GM18499 (cell line): ENCODE measurements around the gene PGM5.
"Not testable (repeated sequence)": the region's sequence is repeated elsewhere in the genome, so short reads cannot be mapped to it uniquely, and the experiment has no call there.

Experiments used
- ATAC-seq: cut with Tn5 transposase; IDR thresholded peaks from one replicate; pipeline ENCODE4 v1.9.1; 2021; ENCODE audit warnings: moderate number of reproducible peaks; ENCODE audit not compliant: insufficient read depth, unreplicated experiment

PGM5 gene

DNA sequence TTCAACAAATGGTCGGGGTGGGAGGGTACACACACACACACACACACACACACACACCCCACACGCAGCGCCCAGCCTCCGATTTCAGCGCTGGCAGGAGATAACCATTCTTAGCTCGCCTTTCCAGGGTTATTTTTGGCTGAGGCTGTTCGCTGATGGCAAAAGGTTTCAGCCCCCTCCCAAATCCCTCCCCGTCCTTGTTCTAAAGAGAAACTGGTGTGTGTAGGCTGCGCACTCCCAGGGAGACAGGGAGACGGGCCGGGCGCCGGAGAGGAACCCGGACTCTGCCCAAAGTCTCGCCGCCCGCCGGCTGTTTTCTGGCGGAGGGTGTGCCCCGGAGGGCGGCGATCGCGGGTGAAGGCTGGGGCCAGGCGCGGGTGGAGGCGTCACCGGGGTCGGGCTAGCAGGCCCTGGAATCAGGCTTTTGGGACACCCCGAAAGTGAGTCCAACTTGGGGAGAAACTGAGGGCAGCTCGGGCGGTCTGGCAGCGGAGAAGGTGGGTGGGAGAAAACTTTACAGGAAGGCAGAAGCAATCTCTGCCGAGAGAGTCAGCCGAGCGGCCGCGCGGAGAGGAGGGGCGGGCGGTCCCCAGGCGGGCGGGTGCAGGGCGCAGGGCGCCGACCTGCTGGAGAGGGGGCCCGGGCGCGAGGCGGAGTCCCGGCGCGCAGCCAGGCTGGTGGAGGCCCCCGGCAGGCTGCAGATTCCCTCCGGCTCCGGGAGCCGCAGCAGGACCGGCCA, at the start of gene PGM5:
TSS of gene PGM5 (plus strand) at position 232 of the 739 bp plus-strand sequence. CDS start 517 bp downstream, outside the sequence.
- not testable (repeated sequence) for ATAC-seq

- not testable (repeated sequence) for ATAC-seq
These were observed 49.3 kb upstream of the PGM5 start for GRCh38 chr9:68307127-68307526.

DNA sequence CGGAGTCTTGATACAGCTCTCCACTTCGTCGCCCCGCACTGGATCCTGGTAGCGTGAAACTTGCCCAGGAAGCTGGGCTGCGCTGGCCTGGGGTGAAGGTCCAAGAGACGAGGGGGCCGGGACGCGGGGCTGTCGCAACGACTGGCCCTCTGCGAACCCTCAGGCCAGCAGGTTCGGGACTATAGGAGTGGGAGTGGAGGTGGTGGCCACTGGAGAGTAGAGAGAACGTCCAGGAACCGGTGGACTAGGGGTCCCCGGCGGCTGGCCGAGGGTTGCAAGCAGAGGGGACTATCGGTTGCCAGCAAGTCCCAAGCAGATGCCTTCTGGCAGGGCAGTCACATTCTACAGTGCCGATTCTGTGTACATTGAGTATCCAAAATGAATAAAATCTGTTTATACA, 48.8 kb upstream of the PGM5 start:
- ATAC-seq, result not testable (repeated sequence)

GRCh38 chr9:68311208-68311607, 45.2 kb upstream of the PGM5 start:
- not testable (repeated sequence) for ATAC-seq

DNA sequence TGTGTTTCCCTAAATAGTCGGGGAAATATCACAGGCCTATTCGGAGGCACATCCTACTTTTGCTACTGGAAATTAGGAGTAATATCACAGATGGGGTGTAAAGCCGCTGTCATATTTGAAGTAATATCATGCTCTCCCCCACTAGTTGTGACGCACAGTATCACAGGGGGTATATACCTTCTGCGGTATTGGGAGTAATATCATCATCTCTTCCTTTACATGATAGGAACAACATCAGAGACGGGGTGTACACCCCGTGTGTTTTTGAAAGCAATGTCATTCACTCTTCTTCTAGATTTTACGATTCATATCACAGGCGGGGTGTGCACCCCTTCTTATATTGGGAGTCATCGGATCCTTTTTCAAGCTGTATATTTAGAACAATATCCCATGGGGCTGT, 38.2 kb upstream of the PGM5 start:
- not testable (repeated sequence) for ATAC-seq

GRCh38 chr9:68323749-68324148, 32.7 kb upstream of the PGM5 start:
- ATAC-seq, result not testable (repeated sequence)

DNA sequence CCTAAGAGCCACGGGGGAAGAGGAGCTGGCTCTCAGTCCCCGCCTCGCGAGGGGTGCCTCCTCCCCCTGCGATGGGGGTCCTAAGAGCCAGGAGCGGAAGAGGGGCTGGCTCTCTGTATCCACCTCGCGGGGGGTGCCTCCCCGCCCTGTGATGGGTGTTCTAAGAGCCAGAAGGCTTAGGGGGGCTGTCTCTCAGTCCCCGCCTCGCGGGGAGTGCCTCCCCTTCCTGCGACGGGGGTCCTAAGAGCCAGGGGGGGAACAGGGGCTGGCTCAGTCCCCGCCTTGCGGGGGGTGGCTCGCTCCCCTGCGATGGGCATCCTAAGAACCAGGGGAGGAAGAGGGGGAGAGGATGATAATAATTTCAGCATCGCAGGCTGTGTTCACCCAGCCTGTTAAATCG, 31.9 kb upstream of the PGM5 start:
- ATAC-seq, result not testable (repeated sequence)

DNA sequence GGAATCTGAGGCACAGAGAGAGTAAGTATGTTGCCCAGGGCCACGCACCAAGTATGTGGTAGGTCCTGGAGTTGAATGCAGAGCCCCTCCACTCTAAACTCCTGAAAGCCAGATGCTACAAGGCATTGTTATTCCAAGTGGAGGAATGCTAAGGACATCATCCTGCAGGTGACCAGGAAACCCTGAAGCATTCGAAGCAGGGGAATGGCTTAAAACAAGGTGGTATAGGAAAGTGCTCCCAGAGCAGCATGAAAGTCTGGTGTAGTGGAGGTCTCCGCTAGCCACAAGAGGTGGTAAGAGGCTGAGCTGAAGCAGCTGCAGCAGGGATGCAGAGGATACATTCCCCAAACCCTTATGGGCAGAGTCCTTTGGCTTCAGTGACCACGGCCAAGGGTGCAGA, 27.3 kb upstream of the PGM5 start:
- not testable (repeated sequence) for ATAC-seq

DNA sequence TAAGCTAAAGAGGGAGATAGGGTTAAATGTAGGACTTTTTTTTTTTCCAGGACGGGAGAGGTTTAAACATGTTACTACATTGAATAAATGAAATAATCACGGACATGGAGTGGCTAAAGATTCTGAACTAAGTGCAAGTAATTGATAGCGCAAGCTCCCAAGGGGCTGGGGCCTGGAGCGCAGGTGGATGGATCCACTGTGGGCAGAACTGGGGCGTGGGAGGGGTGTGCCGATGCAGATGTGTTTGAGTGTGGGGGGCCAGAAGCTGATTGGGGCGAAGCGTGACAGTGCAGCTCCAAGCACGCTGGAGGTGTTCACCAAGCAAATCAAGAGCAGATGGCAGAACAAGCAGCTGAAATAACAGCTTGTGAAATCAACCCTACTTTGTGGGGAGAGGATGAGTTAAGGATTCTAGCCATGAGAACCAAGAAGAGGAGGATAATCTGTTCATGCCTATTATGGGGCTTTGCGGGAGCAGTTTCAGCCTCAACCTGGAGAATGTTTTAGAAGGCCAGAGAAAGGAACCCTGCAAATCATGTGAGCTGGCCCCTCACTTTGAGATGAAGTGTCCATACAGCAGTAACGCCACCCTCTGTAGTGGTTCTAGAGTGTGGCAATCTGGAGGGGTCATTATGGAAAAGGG, 25.8 kb upstream of the PGM5 start:
- not testable (repeated sequence) for ATAC-seq

GRCh38 chr9:68332122-68332521, 24.3 kb upstream of the PGM5 start:
- not testable (repeated sequence) for ATAC-seq

DNA sequence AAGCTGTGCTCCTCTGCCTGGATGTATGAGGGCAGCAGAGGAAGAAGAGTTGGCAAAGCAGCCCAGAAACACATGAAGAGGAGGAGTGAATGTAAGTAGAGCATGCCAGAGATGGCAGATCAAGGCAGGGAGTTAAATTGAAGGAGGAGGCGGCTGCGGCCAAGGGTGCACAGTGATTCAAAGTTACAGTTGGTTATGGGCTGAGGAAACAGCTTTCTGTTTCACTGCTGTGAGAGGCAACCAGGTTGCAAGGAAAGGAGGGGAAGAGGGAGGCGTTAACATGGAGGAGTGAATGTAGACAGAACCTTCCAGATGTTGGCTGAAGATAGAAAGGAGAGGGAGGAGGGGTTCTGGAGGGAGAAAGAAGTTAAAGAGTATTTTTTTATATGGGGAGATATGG, 20.5 kb upstream of the PGM5 start:
- not testable (repeated sequence) for ATAC-seq

GRCh38 chr9:68336639-68337339, 19.6 kb upstream of the PGM5 start:
- not testable (repeated sequence) for ATAC-seq

- not testable (repeated sequence) for ATAC-seq
These were observed 18.4 kb upstream of the PGM5 start for GRCh38 chr9:68338000-68338399.

DNA sequence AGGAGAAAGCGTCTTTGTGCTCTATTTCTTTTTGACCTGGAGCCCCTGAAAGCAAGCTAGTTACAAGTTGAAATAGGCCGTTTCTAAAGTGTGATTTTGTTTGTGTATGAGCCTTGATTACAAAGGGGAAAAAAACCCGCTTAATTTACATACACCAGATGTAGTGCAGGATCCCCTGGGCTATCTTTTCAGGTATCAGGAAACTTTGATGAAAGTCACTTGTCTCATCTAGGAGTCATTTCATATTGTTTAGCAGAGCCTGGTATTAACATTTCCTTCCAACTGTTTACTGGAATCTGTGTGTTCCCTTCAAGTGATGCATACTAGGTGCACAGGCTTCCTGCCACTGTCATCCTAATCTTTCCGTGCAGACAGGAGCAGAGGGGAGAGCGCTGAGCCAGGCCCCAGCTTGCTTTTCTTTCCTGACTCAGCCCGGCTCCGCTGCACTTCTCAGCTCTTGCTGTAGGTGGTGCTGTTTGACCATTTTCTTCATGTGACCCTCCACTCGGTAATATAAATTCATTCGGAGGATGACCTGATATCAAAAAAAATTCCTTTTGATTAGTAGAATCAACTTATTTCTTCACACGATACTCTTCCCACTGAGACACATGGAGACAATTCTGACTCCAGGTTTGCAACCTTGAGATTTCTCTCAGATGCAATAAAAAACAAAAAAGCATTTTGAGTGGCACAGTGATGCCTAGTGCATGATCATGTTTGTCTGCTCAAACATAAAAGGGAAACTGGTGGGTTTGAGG, 14.0 kb upstream of the PGM5 start:
- not testable (repeated sequence) for ATAC-seq

DNA sequence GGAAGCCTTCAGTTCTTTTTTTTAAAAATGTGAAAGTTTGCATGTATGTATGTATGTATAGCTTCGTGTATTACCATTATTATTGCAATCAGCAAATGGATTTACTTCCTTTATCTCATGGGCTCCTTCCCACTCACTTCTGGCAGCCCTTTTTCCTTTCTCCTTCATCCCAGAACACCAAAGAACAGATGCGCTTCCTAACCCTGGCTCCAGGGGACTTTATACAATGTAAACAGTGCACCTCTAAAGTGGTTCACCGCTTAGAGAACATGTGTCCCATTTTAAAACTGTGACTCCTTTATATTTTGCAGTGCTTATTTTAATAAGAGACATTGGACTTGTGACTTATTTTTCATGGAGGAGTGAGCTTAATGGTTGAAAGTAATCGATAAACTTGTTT, 13.2 kb upstream of the PGM5 start:
- not testable (repeated sequence) for ATAC-seq

GRCh38 chr9:68343992-68344391, 12.4 kb upstream of the PGM5 start:
- not testable (repeated sequence) for ATAC-seq

DNA sequence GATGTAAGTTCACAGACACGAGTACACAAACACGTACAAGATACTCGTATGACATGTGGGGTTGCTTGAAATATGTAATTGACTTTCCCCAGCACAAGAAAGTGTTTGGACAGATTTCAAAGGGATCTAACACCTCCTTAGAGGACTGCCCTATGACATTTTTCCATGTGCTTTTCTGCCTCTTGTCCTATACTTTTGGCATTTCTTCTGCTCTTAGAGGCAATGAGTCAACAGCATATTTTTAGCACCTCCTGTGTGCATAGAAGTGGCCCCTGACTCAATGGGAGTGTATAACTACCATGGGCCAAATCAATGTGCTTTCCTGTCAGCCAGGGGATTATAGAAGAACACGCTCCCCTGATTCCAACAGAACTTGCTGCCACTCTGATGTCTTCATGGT, 4.7 kb upstream of the PGM5 start:
- ATAC-seq, result not testable (repeated sequence)

DNA sequence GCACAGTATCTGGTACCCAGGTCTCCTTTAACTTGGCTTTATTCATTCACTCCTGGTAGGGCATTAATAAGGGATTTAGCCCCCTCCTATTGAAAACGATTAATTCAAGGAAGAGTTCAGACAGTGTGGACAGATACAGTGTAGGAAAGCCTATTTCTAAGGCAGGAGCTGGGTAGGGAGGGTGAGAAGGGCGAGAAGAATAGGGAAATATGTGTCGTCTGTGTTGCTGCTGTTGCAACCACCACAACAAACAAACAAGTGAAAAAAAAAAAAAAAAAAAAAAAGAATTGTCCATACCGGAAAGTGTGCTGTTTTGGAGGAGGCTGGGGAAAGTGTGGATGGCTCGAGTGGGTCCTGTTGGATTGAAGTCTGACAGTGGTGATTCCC, 425 bp upstream of the PGM5 start:
- ATAC-seq, result not testable (repeated sequence)

GRCh38 chr9:68357119-68357714, 806 bp downstream of the PGM5 start:
- not testable (repeated sequence) for ATAC-seq
